Astrocyte (in vitro differentiated cells and primary cell): ENCODE data around the gene NFKB1.

ENCODE experiments used
- CTCF ChIP-seq: IDR thresholded peaks from 2 replicates; pipeline ENCODE4 v1.5.1; 2011; ENCODE audit warnings: low read depth, mild to moderate bottlenecking, inconsistent platforms, low read length, moderate library complexity; ENCODE audit not compliant: insufficient read depth
- EZH2 ChIP-seq: IDR thresholded peaks from 2 replicates; pipeline ENCODE4 v1.6.1; 2012; ENCODE audit warnings: mild to moderate bottlenecking, low read length, inconsistent platforms; ENCODE audit not compliant: insufficient read depth

- no peak for TF ChIP-seq EZH2
- TF ChIP-seq CTCF: no peak
Measured at GRCh38 chr4:102596532-102596931, 95.4 kb downstream of the NFKB1 start.
